Upper lobe of left lung (tissue), 6 donors: Measurements from ENCODE around the gene RAB29. TPM values are rescaled to one million over a fixed set of nuclear protein-coding genes. Genes with fewer than 3 reads are reported as not detected.

ENCODE experiments used
- ATAC-seq, 2 donors: fragments of 200-7000 bp; cut with Tn5 transposase; one replicate each; pipeline ENCODE4 v1.9.1; 2022; ENCODE audit warnings: mild to moderate bottlenecking in 2 of 2, moderate library complexity in 2 of 2; ENCODE audit not compliant: low FRiP score in 2 of 2
- DNase-seq, 2 donors: peaks; one replicate each; pipeline ENCODE4 v3.0.0-alpha.2; 2019 to 2020
- H3K27ac ChIP-seq, 4 donors: fragments of 200-600 bp; sonication (generic); one replicate each; pipeline ENCODE4 v1.5.1; 2016 to 2019
- H3K27me3 ChIP-seq, 4 donors: fragments of 200-600 bp; sonication (generic); one replicate each; pipeline ENCODE4 v1.5.1; 2017 to 2019
- H3K36me3 ChIP-seq, 4 donors: fragments of 200-600 bp; sonication (generic); one replicate each; pipeline ENCODE4 v1.5.1; 2016 to 2019
- H3K4me1 ChIP-seq, 4 donors: fragments of 200-600 bp; sonication (generic); one replicate each; pipeline ENCODE4 v1.5.1; 2018 to 2019
- H3K4me3 ChIP-seq, 4 donors: fragments of 200-600 bp; sonication (generic); one replicate each; pipeline ENCODE4 v1.5.1; 2017 to 2019; ENCODE audit warnings: mild to moderate bottlenecking in 2 of 4, moderate library complexity in 1 of 4
- H3K9me3 ChIP-seq, 4 donors: fragments of 200-600 bp; sonication (generic); one replicate each; pipeline ENCODE4 v1.5.1; 2018 to 2019
- CTCF ChIP-seq, 6 experiments: fragments of 450-650 bp in 4 of 6; fragments of 200-600 bp in 2 of 6; sonication (generic) in 2 of 6; IDR thresholded peaks; one replicate each; pipeline ENCODE4 v1.5.1; 2016 to 2019; ENCODE audit warnings: antibody characterized with exemption in 6 of 6
- EP300 ChIP-seq, 4 donors: sonication (generic); formaldehyde crosslinking; IDR thresholded peaks; one replicate each; pipeline ENCODE4 v1.5.1; 2017; ENCODE audit warnings: antibody characterized with exemption in 4 of 4, control low read depth in 2 of 4
- POLR2A ChIP-seq, 4 donors: fragments of 450-650 bp; IDR thresholded peaks; one replicate each; pipeline ENCODE4 v1.5.1; 2016 to 2017; ENCODE audit warnings: antibody characterized with exemption in 4 of 4, mild to moderate bottlenecking in 2 of 4
- POLR2AphosphoS5 ChIP-seq, 2 donors: sonication (generic); formaldehyde crosslinking; IDR thresholded peaks; one replicate each; pipeline ENCODE4 v1.5.1; 2017; ENCODE audit warnings: antibody characterized with exemption in 2 of 2
- WGBS, 2 donors: methylation state at CpG; one replicate each; pipeline ENCODE4 v1.1.5; 2017 to 2018; 5-methylcytosine and 5-hydroxymethylcytosine counted together
- total RNA-seq, 6 donors: library from RNA; depleted of rRNA in 4 of 6; stranded (reverse); fragments of >200 nt in 4 of 6; gene quantifications; one replicate each; pipeline versions ENCODE4 v1.1.0 to v1.2.1, GENCODE V29; 2016 to 2021
- donor health status: DM: no; HTN: no; CAD: no; lungs with moderate emphysema.
- donor health status: DM: no; HTN: yes; CAD: no; lungs with severe emphysema.

RAB29 gene
- total RNA-seq, 6 donors from 2014 or later: 17.8 to 27.6 (median 25.1) TPM

GRCh38 chr1:205774198-205775014, 876 bp downstream of the RAB29 start:
- peak overlapping the region; percentile 64 to 90 (median 82) for H3K27ac ChIP-seq
- peak; percentile 41 to 62 for ATAC-seq
- TF ChIP-seq CTCF (IDR thresholded peaks at IDR 0.05) (no peak), POLR2AphosphoS5 (IDR thresholded peaks at IDR 0.05) (no peak), POLR2A (IDR thresholded peaks at IDR 0.05) (no peak), EP300 (IDR thresholded peaks at IDR 0.05) (no peak)
- no peaks in the 10 kb centered on the region for H3K36me3 ChIP-seq
- peak overlapping the region; percentile 65 to 82 (median 76) for H3K4me3 ChIP-seq
- H3K27me3 ChIP-seq: no peaks in the 10 kb centered on the region
- WGBS, 2 donors: 24 to 37% methylated on average over 16 to 19 of the region's 36 CpGs
- no peaks in the 10 kb centered on the region for H3K9me3 ChIP-seq
- peaks cover 6 to 13% (median 12%) of the 10 kb centered on the region in 4 donors for H3K4me1 ChIP-seq
- DNase-seq: peak in 1 of 2 donors; percentile 25

GRCh38 chr1:205772607-205773032, 2.7 kb downstream of the RAB29 start:
- Histone ChIP-seq H3K4me1 (peaks cover 6 to 13% (median 12%) of the 10 kb centered on the region in 4 donors), H3K4me3 (no peak overlapping the region), H3K27me3 (no peaks in the 10 kb centered on the region), H3K9me3 (no peaks in the 10 kb centered on the region), H3K36me3 (no peaks in the 10 kb centered on the region), H3K27ac (no peak overlapping the region)
- DNase-seq (no peak), ATAC-seq (no peak)
- 83 to 93% methylated on average over 2 of the region's 2 CpGs for WGBS, 2 donors
- TF ChIP-seq POLR2A (IDR thresholded peaks at IDR 0.05) (no peak), EP300 (IDR thresholded peaks at IDR 0.05) (no peak), POLR2AphosphoS5 (IDR thresholded peaks at IDR 0.05) (no peak), CTCF (IDR thresholded peaks at IDR 0.05) (no peak)

GRCh38 chr1:205770618-205771017, 4.7 kb downstream of the RAB29 start:
- 85 to 87% methylated on average over 4 of the region's 4 CpGs for WGBS, 2 donors
- ATAC-seq: no peak
- Histone ChIP-seq H3K9me3 (no peaks in the 10 kb centered on the region), H3K4me1 (peaks cover 6 to 9% (median 7%) of the 10 kb centered on the region in 4 donors), H3K27me3 (no peaks in the 10 kb centered on the region), H3K27ac (peak overlapping the region in 1 of 4 donors; percentile 32), H3K4me3 (no peak overlapping the region), H3K36me3 (no peaks in the 10 kb centered on the region)
- DNase-seq: no peak
- no peak for TF ChIP-seq POLR2AphosphoS5 (IDR thresholded peaks at IDR 0.05)
- TF ChIP-seq POLR2A (IDR thresholded peaks at IDR 0.05): no peak
- no peak for TF ChIP-seq CTCF (IDR thresholded peaks at IDR 0.05)
- TF ChIP-seq EP300 (IDR thresholded peaks at IDR 0.05): no peak

GRCh38 chr1:205769641-205770365, 5.5 kb downstream of the RAB29 start:
- peaks cover 4 to 6% (median 6%) of the 10 kb centered on the region in 4 donors for H3K4me1 ChIP-seq
- TF ChIP-seq EP300 (IDR thresholded peaks at IDR 0.05): no peak
- peak overlapping the region in 1 of 4 donors; percentile 32 for H3K27ac ChIP-seq
- no peak overlapping the region for H3K4me3 ChIP-seq
- no peaks in the 10 kb centered on the region for H3K36me3 ChIP-seq
- H3K9me3 ChIP-seq: no peaks in the 10 kb centered on the region
- no peak for DNase-seq
- no peak for ATAC-seq
- no peaks in the 10 kb centered on the region for H3K27me3 ChIP-seq
- 68 to 74% methylated on average over 8 of the region's 8 CpGs for WGBS, 2 donors

GRCh38 chr1:205767248-205767647, 8.0 kb downstream of the RAB29 start:
- Histone ChIP-seq H3K4me3 (no peak overlapping the region), H3K4me1 (no peaks in the 10 kb centered on the region), H3K27ac (no peak overlapping the region), H3K9me3 (no peaks in the 10 kb centered on the region), H3K36me3 (no peaks in the 10 kb centered on the region), H3K27me3 (no peaks in the 10 kb centered on the region)
- WGBS, 2 donors: 79 to 84% methylated on average over 3 of the region's 3 CpGs
- ATAC-seq (no peak), DNase-seq (no peak)
- TF ChIP-seq CTCF (IDR thresholded peaks at IDR 0.05) (no peak), POLR2A (IDR thresholded peaks at IDR 0.05) (no peak), POLR2AphosphoS5 (IDR thresholded peaks at IDR 0.05) (no peak), EP300 (IDR thresholded peaks at IDR 0.05) (no peak)
